ENCODE measurements around the gene SPRR2E.

The SPRR2E gene

GRCh38 chr1:153120945-153121344, 26.6 kb upstream of the SPRR2E start:
- no peak for TF ChIP-seq CTCF (IDR thresholded peaks at IDR 0.05)

- no peak for TF ChIP-seq CTCF (IDR thresholded peaks at IDR 0.05)
Measured at GRCh38 chr1:153119491-153119971, 25.2 kb upstream of the SPRR2E start.

- TF ChIP-seq CTCF (IDR thresholded peaks at IDR 0.05), result no peak
Measured at GRCh38 chr1:153113416-153113815, 19.1 kb upstream of the SPRR2E start, which contains the start of gene SPRR2F. TSS of gene SPRR2F (minus strand) at chr1:153113516. CDS start at chr1:153112733, 783 bp downstream.

- TF ChIP-seq CTCF (IDR thresholded peaks at IDR 0.05), result no peak
Measured at GRCh38 chr1:153100245-153100644, 5.9 kb upstream of the SPRR2E start.

- no peak for TF ChIP-seq CTCF (IDR thresholded peaks at IDR 0.05)
Measured at GRCh38 chr1:153099461-153100045, 5.2 kb upstream of the SPRR2E start.

- no peak for TF ChIP-seq CTCF (IDR thresholded peaks at IDR 0.05)
Measured at GRCh38 chr1:153095764-153096163, 1.4 kb upstream of the SPRR2E start.

- no peak for TF ChIP-seq CTCF (IDR thresholded peaks at IDR 0.05)
Measured at GRCh38 chr1:153087652-153088051, 6.7 kb downstream of the SPRR2E start.

- no peak for TF ChIP-seq CTCF (IDR thresholded peaks at IDR 0.05)
Measured at GRCh38 chr1:153081736-153082135, 12.6 kb downstream of the SPRR2E start.
